ENCODE data around the gene EXD3.

The EXD3 gene

GRCh38 chr9:137279741-137280473 is 143.1 kb downstream of the EXD3 start:
- ATAC-seq (replicated peaks) (no peak), DNase-seq (no peak)
- peaks cover 13 to 18% of the 10 kb centered on the region in 2 donors for H3K4me1 Mint-ChIP-seq (ENCODE audit: low read depth in 2 of 2)
- H3K4me3 Mint-ChIP-seq = no peak overlapping the region
- H3K9me3 Mint-ChIP-seq = no peaks in the 10 kb centered on the region
- peaks cover 3% of the 10 kb centered on the region for H3K36me3 Mint-ChIP-seq (ENCODE audit: insufficient read depth)
- no peaks in the 10 kb centered on the region for H3K27me3 Mint-ChIP-seq
- no peak overlapping the region for H3K27ac Mint-ChIP-seq

- ATAC-seq (replicated peaks) (no peak), DNase-seq (no peak)
- H3K9me3 Mint-ChIP-seq = no peaks in the 10 kb centered on the region
- H3K27me3 Mint-ChIP-seq = no peaks in the 10 kb centered on the region
- peaks cover 13 to 18% of the 10 kb centered on the region in 2 donors for H3K4me1 Mint-ChIP-seq (ENCODE audit: low read depth in 2 of 2)
- peak overlapping the region in 1 of 2 donors; percentile 8 for H3K4me3 Mint-ChIP-seq
- no peak overlapping the region for H3K27ac Mint-ChIP-seq
- peaks cover 3% of the 10 kb centered on the region for H3K36me3 Mint-ChIP-seq (ENCODE audit: insufficient read depth)
Observed at GRCh38 chr9:137278721-137279711, 143.9 kb downstream of the EXD3 start.

GRCh38 chr9:137278061-137278701 is 144.8 kb downstream of the EXD3 start:
- H3K36me3 Mint-ChIP-seq (ENCODE audit: insufficient read depth) = peaks cover 7% of the 10 kb centered on the region
- H3K4me3 Mint-ChIP-seq = peak overlapping the region; percentile 74 to 83
- peak overlapping the region in 1 of 2 donors; percentile 55 for H3K27ac Mint-ChIP-seq
- ATAC-seq (replicated peaks) = peak; percentile 30
- peaks cover 13 to 18% of the 10 kb centered on the region in 2 donors for H3K4me1 Mint-ChIP-seq (ENCODE audit: low read depth in 2 of 2)
- no peak for DNase-seq
- no peaks in the 10 kb centered on the region for H3K27me3 Mint-ChIP-seq
- no peaks in the 10 kb centered on the region for H3K9me3 Mint-ChIP-seq

- H3K27me3 Mint-ChIP-seq = no peaks in the 10 kb centered on the region
- DNase-seq (no peak), ATAC-seq (replicated peaks) (peak; percentile 66)
- peaks cover 4% of the 10 kb centered on the region for H3K36me3 Mint-ChIP-seq (ENCODE audit: insufficient read depth)
- H3K9me3 Mint-ChIP-seq = no peaks in the 10 kb centered on the region
- peaks cover 13 to 17% of the 10 kb centered on the region in 2 donors for H3K4me1 Mint-ChIP-seq (ENCODE audit: low read depth in 2 of 2)
- H3K4me3 Mint-ChIP-seq = peak within 1 kb of the TSS; percentile 74 to 83
- H3K27ac Mint-ChIP-seq = peak within 1 kb of the TSS in 1 of 2 donors; percentile 91
Observed at GRCh38 chr9:137277329-137278041, 145.5 kb downstream of the EXD3 start, which contains the start of gene TOR4A. Gene TOR4A (plus strand): TSS chr9:137277726. CDS start chr9:137278690, 964 bp downstream.

GRCh38 chr9:137276473-137277328 is 146.3 kb downstream of the EXD3 start:
- peak overlapping the region in 1 of 2 donors; percentile 91 for H3K27ac Mint-ChIP-seq

GRCh38 chr9:137275588-137276472 is 147.1 kb downstream of the EXD3 start:
- DNase-seq (no peak), ATAC-seq (replicated peaks) (no peak)
- H3K27ac Mint-ChIP-seq = peak overlapping the region in 1 of 2 donors; percentile 9
- peaks cover 18 to 22% of the 10 kb centered on the region in 2 donors for H3K4me1 Mint-ChIP-seq (ENCODE audit: low read depth in 2 of 2)
- peaks cover 7% of the 10 kb centered on the region for H3K36me3 Mint-ChIP-seq (ENCODE audit: insufficient read depth)
- no peaks in the 10 kb centered on the region for H3K9me3 Mint-ChIP-seq
- H3K27me3 Mint-ChIP-seq = no peaks in the 10 kb centered on the region
- no peak overlapping the region for H3K4me3 Mint-ChIP-seq

More at GRCh38 chr9:137276473-137277328, 146.3 kb downstream of the EXD3 start:
- no peaks in the 10 kb centered on the region for H3K27me3 Mint-ChIP-seq
- H3K4me1 Mint-ChIP-seq (ENCODE audit: low read depth in 2 of 2) = peaks cover 13 to 16% of the 10 kb centered on the region in 2 donors
- DNase-seq (no peak), ATAC-seq (replicated peaks) (no peak)
- H3K4me3 Mint-ChIP-seq = peak overlapping the region; percentile 74 to 83
- peaks cover 4% of the 10 kb centered on the region for H3K36me3 Mint-ChIP-seq (ENCODE audit: insufficient read depth)
- H3K9me3 Mint-ChIP-seq = no peaks in the 10 kb centered on the region

GRCh38 chr9:137275203-137275587 is 147.8 kb downstream of the EXD3 start:
- Mint-ChIP-seq H3K9me3 (no peaks in the 10 kb centered on the region), H3K4me1 (ENCODE audit: low read depth in 2 of 2) (peaks cover 18 to 21% of the 10 kb centered on the region in 2 donors), H3K4me3 (peak overlapping the region in 1 of 2 donors; percentile 28), H3K36me3 (ENCODE audit: insufficient read depth) (peaks cover 7% of the 10 kb centered on the region), H3K27me3 (no peaks in the 10 kb centered on the region), H3K27ac (peak overlapping the region in 1 of 2 donors; percentile 9)
- DNase-seq (no peak), ATAC-seq (replicated peaks) (no peak)

GRCh38 chr9:137273611-137274320 is 149.2 kb downstream of the EXD3 start:
- Mint-ChIP-seq H3K27ac (peak overlapping the region in 1 of 2 donors; percentile 38), H3K36me3 (ENCODE audit: insufficient read depth) (peaks cover 14% of the 10 kb centered on the region)
- no peak for ATAC-seq (replicated peaks)

GRCh38 chr9:137273095-137273490 is 149.9 kb downstream of the EXD3 start:
- Mint-ChIP-seq H3K27ac (no peak overlapping the region), H3K4me3 (no peak overlapping the region), H3K27me3 (no peaks in the 10 kb centered on the region), H3K4me1 (ENCODE audit: low read depth in 2 of 2) (peaks cover 23 to 26% of the 10 kb centered on the region in 2 donors), H3K36me3 (ENCODE audit: insufficient read depth) (peaks cover 16% of the 10 kb centered on the region), H3K9me3 (no peaks in the 10 kb centered on the region)
- no peak for DNase-seq
- no peak for ATAC-seq (replicated peaks)

More at GRCh38 chr9:137273611-137274320, 149.2 kb downstream of the EXD3 start:
- Mint-ChIP-seq H3K4me1 (ENCODE audit: low read depth in 2 of 2) (peaks cover 19 to 26% of the 10 kb centered on the region in 2 donors), H3K4me3 (no peak overlapping the region), H3K27me3 (no peaks in the 10 kb centered on the region), H3K9me3 (no peaks in the 10 kb centered on the region)
- DNase-seq = no peak

GRCh38 chr9:137272241-137273094 is 150.5 kb downstream of the EXD3 start:
- ATAC-seq (replicated peaks) = no peak
- no peak overlapping the region for H3K4me3 Mint-ChIP-seq
- H3K36me3 Mint-ChIP-seq (ENCODE audit: insufficient read depth) = peaks cover 22% of the 10 kb centered on the region
- no peak overlapping the region for H3K27ac Mint-ChIP-seq
- peaks cover 23% of the 10 kb centered on the region in 2 donors for H3K4me1 Mint-ChIP-seq (ENCODE audit: low read depth in 2 of 2)
- DNase-seq = no peak
- no peaks in the 10 kb centered on the region for H3K27me3 Mint-ChIP-seq
- H3K9me3 Mint-ChIP-seq = no peaks in the 10 kb centered on the region

All from effector memory CD8-positive, alpha-beta T cell (primary cell).